Progenitor cell of endocrine pancreas (in vitro differentiated cells): ENCODE measurements around the gene SPATA9. TPM values are rescaled to one million over a fixed set of nuclear protein-coding genes. Genes with fewer than 3 reads are reported as not detected.

Experiments used
- DNase-seq: peaks from one replicate; pipeline ENCODE4 v3.0.0; 2021; ENCODE audit warnings: low spot score; ENCODE audit not compliant: unreplicated experiment
- H3K27ac Mint-ChIP-seq: 2 replicates; pipeline ENCODE4 v1.8.0; 2021; ENCODE audit warnings: mild to moderate bottlenecking, moderate library complexity, mixed read lengths
- H3K27me3 Mint-ChIP-seq: 2 replicates; pipeline ENCODE4 v1.8.0; 2021; ENCODE audit warnings: mixed read lengths
- H3K36me3 Mint-ChIP-seq: 2 replicates; pipeline ENCODE4 v1.8.0; 2022; ENCODE audit warnings: mixed read lengths; ENCODE audit not compliant: insufficient read depth
- H3K4me1 Mint-ChIP-seq: 2 replicates; pipeline ENCODE4 v1.8.0; 2021; ENCODE audit warnings: low read depth, mixed read lengths
- H3K4me3 Mint-ChIP-seq: 2 replicates; pipeline ENCODE4 v1.8.0; 2021; ENCODE audit warnings: low read depth, mild to moderate bottlenecking, moderate library complexity, mixed read lengths
- H3K9me3 Mint-ChIP-seq: 2 replicates; pipeline ENCODE4 v1.8.0; 2021; ENCODE audit warnings: low read depth, mixed read lengths
- CTCF ChIP-seq: fragments of 200-600 bp; sonication (generic); IDR thresholded peaks from one replicate; pipeline ENCODE4 v1.5.0; 2021; ENCODE audit warnings: antibody characterized with exemption, mild to moderate bottlenecking; ENCODE audit not compliant: unreplicated experiment
- total RNA-seq: library from RNA; stranded (reverse); gene quantifications from 2 replicates; pipeline ENCODE4 v1.2.1, GENCODE V29; 2021

Gene SPATA9
- total RNA-seq, 1 donor from 2014 or later = not detected

DNA sequence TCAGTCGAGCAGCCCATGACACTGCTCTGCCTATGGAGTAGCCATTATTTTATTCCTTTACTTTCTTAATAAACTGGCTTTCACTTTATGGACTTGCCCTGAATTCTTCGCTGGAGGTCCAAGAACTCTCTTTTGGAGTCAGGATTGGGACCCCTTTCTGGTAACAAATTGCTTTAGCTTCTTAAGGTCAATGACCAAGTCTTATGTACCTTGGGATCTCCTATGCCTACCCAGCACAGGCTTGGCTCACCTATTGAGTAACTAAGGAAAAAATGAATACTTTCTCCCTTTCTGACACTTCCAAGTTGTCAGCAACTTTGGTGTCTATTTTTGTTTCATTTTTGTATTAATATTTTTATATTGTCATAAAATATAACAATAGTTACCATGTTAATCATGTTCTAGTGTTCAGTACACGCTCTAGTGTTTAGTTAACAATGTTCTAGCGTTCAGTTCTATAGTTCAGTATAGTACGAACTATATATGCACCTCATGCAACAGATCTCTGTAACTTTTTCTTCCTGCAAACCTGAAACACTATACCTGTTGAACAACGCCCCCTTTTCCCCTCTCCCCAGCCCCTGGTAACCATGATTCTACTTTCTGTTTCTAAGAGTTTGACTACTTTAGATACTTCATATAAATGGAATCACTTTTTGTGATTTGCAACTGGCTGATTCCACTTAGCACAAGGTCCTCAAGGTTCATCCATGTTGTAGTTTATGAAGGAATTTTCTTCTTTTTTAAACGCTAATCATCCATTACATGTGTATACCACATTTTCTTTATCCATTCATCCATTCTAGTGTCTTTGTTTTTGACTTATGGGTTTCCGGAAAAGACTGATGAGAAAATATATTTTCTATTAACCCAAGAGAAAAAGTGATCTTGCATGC lies 46.6 kb upstream of the SPATA9 start:
- peak overlapping the region; percentile 77 for H3K27ac Mint-ChIP-seq

DNA sequence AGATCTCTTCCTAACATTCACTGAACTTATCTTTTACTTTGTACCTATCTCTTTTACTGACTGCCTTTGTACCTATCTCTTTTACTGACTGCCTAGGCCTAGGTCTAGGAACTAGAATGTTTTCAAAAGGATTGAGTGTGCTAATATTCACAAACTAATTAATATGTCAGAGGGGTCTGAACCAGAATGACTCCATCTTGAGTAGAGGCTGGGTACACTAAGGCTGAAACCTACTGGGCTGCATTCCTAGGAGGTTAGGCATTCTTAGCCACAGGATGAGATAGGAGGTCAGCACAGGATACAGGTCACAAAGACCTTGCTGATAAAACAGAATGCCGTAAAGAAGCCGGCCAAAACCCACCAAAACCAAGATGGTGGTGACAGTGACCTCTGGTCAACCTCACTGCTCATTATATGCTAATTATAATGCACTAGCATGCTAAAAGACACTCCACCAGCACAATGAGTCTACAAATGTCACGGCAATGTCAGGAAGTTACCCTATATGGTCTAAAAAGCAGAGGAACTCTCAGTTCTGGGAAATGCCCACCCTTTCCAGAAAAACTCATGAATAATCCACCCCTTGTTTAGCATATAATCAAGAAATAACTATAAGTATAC lies 45.8 kb upstream of the SPATA9 start:
- no peak for TF ChIP-seq CTCF
- Mint-ChIP-seq H3K27me3 (no peaks in the 10 kb centered on the region), H3K4me3 (no peak overlapping the region), H3K9me3 (no peaks in the 10 kb centered on the region), H3K4me1 (peaks cover 54% of the 10 kb centered on the region), H3K36me3 (no peaks in the 10 kb centered on the region), H3K27ac (peak overlapping the region; percentile 77)
- no peak for DNase-seq

More for the DNA sequence above, 46.6 kb upstream of the SPATA9 start:
- no peak for DNase-seq
- Mint-ChIP-seq H3K27me3 (no peaks in the 10 kb centered on the region), H3K4me1 (peaks cover 53% of the 10 kb centered on the region), H3K4me3 (peak overlapping the region; percentile 72), H3K9me3 (no peaks in the 10 kb centered on the region), H3K36me3 (peaks cover under 1% of the 10 kb centered on the region)
- no peak for TF ChIP-seq CTCF

- Mint-ChIP-seq H3K27ac (peak overlapping the region; percentile 76), H3K27me3 (no peaks in the 10 kb centered on the region), H3K9me3 (no peaks in the 10 kb centered on the region), H3K36me3 (no peaks in the 10 kb centered on the region), H3K4me3 (no peak overlapping the region), H3K4me1 (peaks cover 50% of the 10 kb centered on the region)
- no peak for DNase-seq
- no peak for TF ChIP-seq CTCF
These were observed 45.0 kb upstream of the SPATA9 start for GRCh38 chr5:95727764-95728191.

GRCh38 chr5:95726811-95727763 lies 44.3 kb upstream of the SPATA9 start:
- no peak overlapping the region for H3K27ac Mint-ChIP-seq
- DNase-seq = no peak
- no peaks in the 10 kb centered on the region for H3K27me3 Mint-ChIP-seq
- no peak for TF ChIP-seq CTCF
- peaks cover 46% of the 10 kb centered on the region for H3K4me1 Mint-ChIP-seq
- H3K4me3 Mint-ChIP-seq = no peak overlapping the region
- H3K9me3 Mint-ChIP-seq = no peaks in the 10 kb centered on the region
- no peaks in the 10 kb centered on the region for H3K36me3 Mint-ChIP-seq
